NT2/D1 (cell line): ENCODE data around the gene ZCCHC14.

Experiments used
- SUZ12 ChIP-seq: IDR thresholded peaks from 2 replicates; pipeline ENCODE4 v1.6.1; 2011; ENCODE audit not compliant: insufficient read length, insufficient read depth; ENCODE audit errors: extremely low read depth
- YY1 ChIP-seq: IDR thresholded peaks from 2 replicates; pipeline ENCODE4 v1.6.1; 2011; ENCODE audit not compliant: insufficient read length, insufficient read depth
- ZNF274 ChIP-seq: IDR thresholded peaks from 2 replicates; pipeline ENCODE4 v1.6.1; 2011; ENCODE audit warnings: mild to moderate bottlenecking, low read depth, low read length

DNA sequence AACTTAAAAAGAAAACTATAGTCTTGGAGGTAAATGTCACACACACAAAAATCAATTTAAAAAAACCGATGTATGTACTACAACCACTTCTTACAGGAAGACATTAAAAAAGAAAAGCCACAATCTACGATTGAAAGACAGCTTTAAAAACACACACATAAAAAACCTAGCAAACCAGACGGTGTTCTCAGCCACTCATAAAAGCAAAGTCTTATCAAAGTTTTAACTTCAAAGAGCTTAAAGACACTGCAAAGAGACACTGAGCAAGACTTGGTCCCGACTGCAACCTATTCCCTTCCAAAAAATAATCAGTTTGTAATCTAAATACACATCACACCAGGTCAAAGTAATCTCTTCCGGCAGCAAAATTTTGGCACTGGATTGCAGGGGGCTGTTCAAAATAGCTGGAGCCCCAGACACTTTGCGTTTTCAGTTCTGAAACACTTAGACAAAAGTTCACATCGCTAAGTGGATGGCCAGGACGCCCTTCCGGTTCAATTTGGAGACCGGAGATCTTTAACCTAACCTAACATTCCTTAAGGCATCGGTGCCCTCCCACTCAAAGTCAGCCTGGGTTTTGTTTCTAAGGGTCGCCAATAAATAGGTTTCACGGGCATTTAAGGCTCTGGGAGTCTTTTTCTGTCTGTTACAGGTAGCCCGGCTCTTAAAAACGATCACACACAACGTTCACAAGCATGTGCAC, 2.6 kb downstream of the ZCCHC14 start:
- TF ChIP-seq YY1 (no peak), SUZ12 (no peak), ZNF274 (no peak)
